ENCODE measurements around the gene PHACTR2.

- no peak for TF ChIP-seq NRF1 (conservative IDR thresholded peaks at IDR 0.05; ENCODE audit: low read depth, low read length)
- TF ChIP-seq CTCF (IDR thresholded peaks at IDR 0.05 in 2 of 3, conservative IDR thresholded peaks at IDR 0.05 in 1 of 3; ENCODE audit: control insufficient read depth in 2 of 3, extremely low read depth in 1 of 3, insufficient read depth in 1 of 3, low read depth in 3 of 3, low read length in 3 of 3), result no peak
- TF ChIP-seq MEF2A (IDR thresholded peaks at IDR 0.05; ENCODE audit: insufficient read depth, low read depth, low read length), result no peak
- TF ChIP-seq CBX5 (IDR thresholded peaks at IDR 0.05; ENCODE audit: low read depth), result no peak
- no peak for TF ChIP-seq ATF2 (IDR thresholded peaks at IDR 0.05; ENCODE audit: low read length)
- no peak for TF ChIP-seq BRCA1 (IDR thresholded peaks at IDR 0.05; ENCODE audit: low read depth, low read length)
- no peak for TF ChIP-seq USF1 (IDR thresholded peaks at IDR 0.05; ENCODE audit: borderline replicate concordance, extremely low read length, insufficient read depth, low read depth, low read length)
- no peak for TF ChIP-seq POLR2AphosphoS5 (IDR thresholded peaks at IDR 0.05; ENCODE audit: low read length)
- TF ChIP-seq POLR2A (IDR thresholded peaks at IDR 0.05; ENCODE audit: low read depth, low read length), result no peak
These were observed 101.2 kb downstream of the PHACTR2 start for GRCh38 chr6:143778926-143779325.
